Heart left ventricle (tissue), 13 donors: ENCODE data around the gene ZNF253.

ENCODE experiments used
- POLR2A ChIP-seq, 2 donors: fragments of 450-650 bp; IDR thresholded peaks; one replicate each; pipeline ENCODE4 v1.6.1; 2017; ENCODE audit warnings: antibody characterized with exemption in 2 of 2, mild to moderate bottlenecking in 2 of 2, moderate library complexity in 2 of 2
- TF ChIP-seq, protein P1 (sequence below), 12 donors: fragments of 200-600 bp; sonication (generic) in 4 of 12; IDR thresholded peaks; one replicate each; pipeline versions ENCODE4 v1.5.0 to v1.8.0; 2018 to 2022; ENCODE audit warnings: antibody characterized with exemption in 12 of 12, mild to moderate bottlenecking in 5 of 12
- donor health status: ischemic (EF 13 %, LVEDD 7.1; RV severe dilation, severe dysfunction).
- donor health status: DM: no; HTN: yes; CAD: no.
- donor health status: DM: no; HTN: no; CAD: no.
- donor health status: ischemic (EF 25% LVEDD 6.9; RV normal size, moderate dysfunction).
- donor health status: ischemic (EF 25% LVEDD 5.7; RV mildly dilated, moderate dysfunction).
- donor health status: ischemic (EF 35%, LVEDD 5.7; RV mildly dilated, moderate dysfunction).
- donor health status: nonischemic (EF 11% LVEDD 7.7; RV severe dilation, severe dysfunction).
- donor health status: DM: yes; HTN: yes; CAD: no.
- donor health status: PGD.
- donor health status: ischemic (EF 29% LVEDD 5.4; RV normal size, mild dysfunction).
- donor health status: nonischemic (EF 23%, LVEDD 6.1; RV moderate dilation, normal function).

- peak; percentile 30 to 85 for TF ChIP-seq POLR2A (IDR thresholded peaks at IDR 0.05)
- TF ChIP-seq, protein P1, sequence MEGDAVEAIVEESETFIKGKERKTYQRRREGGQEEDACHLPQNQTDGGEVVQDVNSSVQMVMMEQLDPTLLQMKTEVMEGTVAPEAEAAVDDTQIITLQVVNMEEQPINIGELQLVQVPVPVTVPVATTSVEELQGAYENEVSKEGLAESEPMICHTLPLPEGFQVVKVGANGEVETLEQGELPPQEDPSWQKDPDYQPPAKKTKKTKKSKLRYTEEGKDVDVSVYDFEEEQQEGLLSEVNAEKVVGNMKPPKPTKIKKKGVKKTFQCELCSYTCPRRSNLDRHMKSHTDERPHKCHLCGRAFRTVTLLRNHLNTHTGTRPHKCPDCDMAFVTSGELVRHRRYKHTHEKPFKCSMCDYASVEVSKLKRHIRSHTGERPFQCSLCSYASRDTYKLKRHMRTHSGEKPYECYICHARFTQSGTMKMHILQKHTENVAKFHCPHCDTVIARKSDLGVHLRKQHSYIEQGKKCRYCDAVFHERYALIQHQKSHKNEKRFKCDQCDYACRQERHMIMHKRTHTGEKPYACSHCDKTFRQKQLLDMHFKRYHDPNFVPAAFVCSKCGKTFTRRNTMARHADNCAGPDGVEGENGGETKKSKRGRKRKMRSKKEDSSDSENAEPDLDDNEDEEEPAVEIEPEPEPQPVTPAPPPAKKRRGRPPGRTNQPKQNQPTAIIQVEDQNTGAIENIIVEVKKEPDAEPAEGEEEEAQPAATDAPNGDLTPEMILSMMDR (IDR thresholded peaks at IDR 0.05): no peak
These were observed 44.2 kb upstream of the ZNF253 start, which contains the start of gene ZNF506 for GRCh38 chr19:19821366-19821951.
